ENCODE measurements around the gene SMAP2.

SMAP2 gene

GRCh38 chr1:40421431-40422384 lies 48.2 kb downstream of the SMAP2 start:
- DNase-seq (ENCODE audit: low read depth): no peak

GRCh38 chr1:40422630-40423263 lies 49.2 kb downstream of the SMAP2 start:
- DNase-seq (ENCODE audit: low read depth): no peak

- DNase-seq (ENCODE audit: low read depth): no peak
These were observed 49.7 kb downstream of the SMAP2 start for GRCh38 chr1:40423264-40423642.

GRCh38 chr1:40423951-40424618 lies 50.6 kb downstream of the SMAP2 start:
- no peak for DNase-seq (ENCODE audit: low read depth)

GRCh38 chr1:40425198-40425597 lies 51.7 kb downstream of the SMAP2 start:
- no peak for DNase-seq (ENCODE audit: low read depth)

GRCh38 chr1:40431385-40431784 lies 57.9 kb downstream of the SMAP2 start:
- DNase-seq (ENCODE audit: low read depth): no peak

- no peak for DNase-seq (ENCODE audit: low read depth)
These were observed 59.3 kb downstream of the SMAP2 start for GRCh38 chr1:40432644-40433390.

- no peak for DNase-seq (ENCODE audit: low read depth)
These were observed 61.9 kb downstream of the SMAP2 start for GRCh38 chr1:40435471-40435870.

- no peak for DNase-seq (ENCODE audit: low read depth)
These were observed 62.3 kb downstream of the SMAP2 start for GRCh38 chr1:40435876-40436275.

GRCh38 chr1:40438391-40439015 lies 65.0 kb downstream of the SMAP2 start:
- peak; percentile 52 for DNase-seq (ENCODE audit: low read depth)

- DNase-seq (ENCODE audit: low read depth): no peak
These were observed 65.7 kb downstream of the SMAP2 start for GRCh38 chr1:40439247-40439646.

GRCh38 chr1:40449684-40450494 lies 76.4 kb downstream of the SMAP2 start, which contains the start of gene ZFP69B:
TSS of gene ZFP69B (plus strand) at chr1:40450476. CDS start at chr1:40450962, 486 bp downstream.
- peak; percentile 94 for DNase-seq (ENCODE audit: low read depth)

GRCh38 chr1:40450495-40451237 lies 77.1 kb downstream of the SMAP2 start:
- DNase-seq (ENCODE audit: low read depth): peak; percentile 88

- no peak for DNase-seq (ENCODE audit: low read depth)
These were observed 77.7 kb downstream of the SMAP2 start for GRCh38 chr1:40451238-40451585.

GRCh38 chr1:40454873-40455272 lies 81.3 kb downstream of the SMAP2 start:
- no peak for DNase-seq (ENCODE audit: low read depth)

- peak; percentile 31 for DNase-seq (ENCODE audit: low read depth)
These were observed 89.5 kb downstream of the SMAP2 start for GRCh38 chr1:40462956-40463590.

GRCh38 chr1:40469327-40469726 lies 95.8 kb downstream of the SMAP2 start:
- DNase-seq (ENCODE audit: low read depth): no peak

All from ELR (cell line).